HEK293 (cell line): ENCODE data around the gene SORBS2.

ENCODE experiments used
- CTCF ChIP-seq: fragments of 450-650 bp; formaldehyde crosslinking; IDR thresholded peaks from 2 replicates; pipeline ENCODE4 v1.5.1; 2016; ENCODE audit warnings: missing biosample characterization, missing genetic modification characterization
- KLF9 ChIP-seq: fragments of 450-650 bp; formaldehyde crosslinking; IDR thresholded peaks from 2 replicates; pipeline ENCODE4 v1.5.1; 2016; ENCODE audit warnings: missing biosample characterization, missing genetic modification characterization, low read depth
- TCF7L2 ChIP-seq: IDR thresholded peaks from 2 replicates; pipeline ENCODE4 v1.6.1; 2011; ENCODE audit warnings: low read depth, mild to moderate bottlenecking, inconsistent platforms, low read length, moderate library complexity, borderline replicate concordance
- YY1 ChIP-seq: fragments of 450-650 bp; formaldehyde crosslinking; IDR thresholded peaks from 2 replicates; pipeline ENCODE4 v1.5.1; 2018; ENCODE audit warnings: missing biosample characterization, missing genetic modification characterization
- ZBTB7A ChIP-seq: fragments of 450-650 bp; formaldehyde crosslinking; IDR thresholded peaks from 2 replicates; pipeline ENCODE4 v1.5.1; 2016; ENCODE audit warnings: low read depth, missing biosample characterization, missing genetic modification characterization
- ZNF394 ChIP-seq: fragments of 450-650 bp; formaldehyde crosslinking; IDR thresholded peaks from 2 replicates; pipeline ENCODE4 v1.5.1; 2016; ENCODE audit warnings: missing biosample characterization, missing genetic modification characterization, mild to moderate bottlenecking, moderate library complexity, borderline replicate concordance
- ZNF629 ChIP-seq: fragments of 450-650 bp; formaldehyde crosslinking; IDR thresholded peaks from 2 replicates; pipeline ENCODE4 v1.5.1; 2017; ENCODE audit warnings: missing biosample characterization, missing genetic modification characterization

- TF ChIP-seq CTCF (tag by site-specific recombination) (no peak), ZNF394 (tag by site-specific recombination) (no peak), TCF7L2 (no peak), ZNF629 (tag by site-specific recombination) (no peak), KLF9 (tag by site-specific recombination) (no peak), ZBTB7A (no peak), YY1 (tag by site-specific recombination) (no peak)
These were observed 188.3 kb downstream of the SORBS2 start for GRCh38 chr4:185623444-185624258.
